Mucosa of stomach (tissue), 1 donor: ENCODE data around the gene PPP4R1.

Experiments used
- H3K27me3 ChIP-seq: one replicate; pipeline ENCODE4 v1.7.0; 2013; ENCODE audit warnings: mild to moderate bottlenecking, low read length; ENCODE audit not compliant: control insufficient read depth, insufficient read depth
- H3K36me3 ChIP-seq: one replicate; pipeline ENCODE4 v1.7.0; 2013; ENCODE audit warnings: low read length; ENCODE audit not compliant: control insufficient read depth, insufficient read depth
- H3K4me1 ChIP-seq: one replicate; pipeline ENCODE4 v1.7.0; 2013; ENCODE audit warnings: mild to moderate bottlenecking, low read length; ENCODE audit not compliant: control insufficient read depth, insufficient read depth
- H3K4me3 ChIP-seq: one replicate; pipeline ENCODE4 v1.7.0; 2013; ENCODE audit warnings: low read length
- H3K9ac ChIP-seq: one replicate; pipeline ENCODE4 v1.7.0; 2013; ENCODE audit warnings: mild to moderate bottlenecking, low read length, moderate library complexity
- H3K9me3 ChIP-seq: one replicate; pipeline ENCODE4 v1.7.0; 2013; ENCODE audit warnings: mild to moderate bottlenecking, low read length, moderate library complexity; ENCODE audit not compliant: control insufficient read depth
- donor health status: Pancreatic carcinoma.

The PPP4R1 gene

GRCh38 chr18:9552616-9553015 is 61.7 kb downstream of the PPP4R1 start:
- H3K9me3 ChIP-seq, result no peaks in the 10 kb centered on the region
- no peak overlapping the region for H3K4me3 ChIP-seq
- H3K4me1 ChIP-seq, result peaks cover 3% of the 10 kb centered on the region
- peaks cover 14% of the 10 kb centered on the region for H3K36me3 ChIP-seq
- no peak overlapping the region for H3K9ac ChIP-seq
- no peaks in the 10 kb centered on the region for H3K27me3 ChIP-seq

DNA sequence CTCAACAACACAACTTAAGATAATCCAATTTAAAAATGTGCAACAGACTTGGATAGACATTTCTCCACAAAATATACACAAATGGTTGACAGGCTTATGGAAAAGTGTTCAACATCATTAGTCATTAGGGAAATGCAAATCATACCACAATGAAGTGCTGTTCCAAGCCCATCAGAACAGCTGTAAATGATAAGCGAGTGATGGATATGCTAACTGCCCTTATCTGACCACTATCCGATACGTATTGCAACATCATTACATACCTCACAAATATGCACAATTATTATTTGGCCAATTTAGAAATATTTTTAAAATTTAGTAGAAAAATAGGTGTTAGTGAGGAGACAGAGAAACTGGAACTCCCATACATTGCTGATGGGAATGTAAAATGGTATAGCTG is 62.2 kb downstream of the PPP4R1 start:
- Histone ChIP-seq H3K9ac (no peak overlapping the region), H3K27me3 (no peaks in the 10 kb centered on the region), H3K9me3 (no peaks in the 10 kb centered on the region), H3K4me1 (peaks cover 7% of the 10 kb centered on the region), H3K36me3 (peaks cover 18% of the 10 kb centered on the region), H3K4me3 (no peak overlapping the region)

GRCh38 chr18:9550429-9550828 is 63.9 kb downstream of the PPP4R1 start:
- peaks cover 18% of the 10 kb centered on the region for H3K36me3 ChIP-seq

DNA sequence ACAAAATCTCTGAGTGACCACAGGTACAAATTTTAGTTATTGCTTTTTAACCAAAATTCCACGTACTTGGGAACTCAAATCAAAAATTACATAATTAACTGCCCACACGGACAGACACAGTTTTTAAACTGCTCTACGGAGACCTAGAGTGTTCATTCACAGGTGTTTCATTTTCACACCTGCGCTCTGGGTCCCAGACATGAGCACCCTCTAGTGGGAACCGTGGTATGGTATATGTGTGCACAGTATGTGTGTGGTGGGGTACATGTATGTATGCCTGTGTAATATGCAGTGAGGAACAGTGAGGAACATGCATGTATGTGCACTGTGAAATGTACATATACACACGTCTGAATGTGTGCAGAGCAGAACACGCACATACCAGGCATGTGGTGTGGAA is 65.0 kb downstream of the PPP4R1 start:
- no peaks in the 10 kb centered on the region for H3K27me3 ChIP-seq
- H3K9me3 ChIP-seq, result no peaks in the 10 kb centered on the region
- no peak overlapping the region for H3K4me3 ChIP-seq
- H3K36me3 ChIP-seq, result peaks cover 18% of the 10 kb centered on the region
- H3K9ac ChIP-seq, result no peak overlapping the region
- peaks cover 10% of the 10 kb centered on the region for H3K4me1 ChIP-seq

More at GRCh38 chr18:9550429-9550828, 63.9 kb downstream of the PPP4R1 start:
- no peak overlapping the region for H3K9ac ChIP-seq
- H3K4me1 ChIP-seq, result peaks cover 10% of the 10 kb centered on the region
- H3K27me3 ChIP-seq, result no peaks in the 10 kb centered on the region
- H3K4me3 ChIP-seq, result no peak overlapping the region
- no peaks in the 10 kb centered on the region for H3K9me3 ChIP-seq

DNA sequence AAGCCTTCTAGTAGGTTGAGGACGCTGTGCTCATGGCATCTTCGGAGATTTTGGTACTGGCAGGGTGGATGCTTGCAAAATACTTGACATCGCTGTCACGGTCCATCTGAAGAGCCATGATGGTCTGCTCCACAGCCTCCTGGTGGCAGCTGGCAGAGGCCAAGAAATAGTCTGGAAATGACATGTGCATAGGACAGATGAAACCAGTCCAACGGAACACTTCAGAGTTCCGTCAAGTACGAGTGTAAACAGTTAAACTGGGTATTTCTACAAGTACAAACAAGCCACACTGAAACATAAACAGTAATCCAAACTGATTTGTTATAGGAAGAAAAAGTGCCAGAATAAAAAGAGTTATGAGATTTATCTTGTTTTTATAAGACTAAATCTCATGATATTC is 66.6 kb downstream of the PPP4R1 start:
- H3K9me3 ChIP-seq, result no peaks in the 10 kb centered on the region
- H3K9ac ChIP-seq, result no peak overlapping the region
- H3K4me1 ChIP-seq, result peaks cover 10% of the 10 kb centered on the region
- peaks cover 18% of the 10 kb centered on the region for H3K36me3 ChIP-seq
- H3K4me3 ChIP-seq, result no peak overlapping the region
- H3K27me3 ChIP-seq, result no peaks in the 10 kb centered on the region

DNA sequence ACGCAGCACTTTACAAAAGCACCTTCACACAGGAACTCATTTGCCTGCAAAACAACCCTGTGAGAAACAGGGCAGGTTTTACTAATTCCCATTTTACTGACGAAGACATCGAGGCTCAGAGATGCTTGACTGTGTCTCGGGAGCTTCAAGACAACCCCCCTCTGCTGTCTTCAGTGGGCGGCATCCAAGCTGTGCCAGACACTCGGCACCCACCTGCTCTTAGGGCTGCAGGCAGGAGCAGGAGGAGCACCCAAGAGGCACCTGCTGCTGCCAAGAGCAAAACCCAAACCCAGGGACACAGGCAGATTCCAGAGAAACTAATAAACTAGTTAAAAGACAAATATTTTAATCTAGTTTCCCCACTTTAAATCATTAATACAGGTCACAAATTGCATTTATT is 67.9 kb downstream of the PPP4R1 start:
- peaks cover 18% of the 10 kb centered on the region for H3K36me3 ChIP-seq
- H3K9me3 ChIP-seq, result no peaks in the 10 kb centered on the region
- H3K4me1 ChIP-seq, result peaks cover 10% of the 10 kb centered on the region
- H3K4me3 ChIP-seq, result no peak overlapping the region
- no peaks in the 10 kb centered on the region for H3K27me3 ChIP-seq
- H3K9ac ChIP-seq, result no peak overlapping the region

- Histone ChIP-seq H3K4me3 (no peak overlapping the region), H3K36me3 (peaks cover 17% of the 10 kb centered on the region), H3K27me3 (no peaks in the 10 kb centered on the region), H3K4me1 (peaks cover 10% of the 10 kb centered on the region), H3K9ac (no peak overlapping the region), H3K9me3 (no peaks in the 10 kb centered on the region)
Observed at GRCh38 chr18:9545029-9545428, 69.3 kb downstream of the PPP4R1 start.

- H3K4me3 ChIP-seq, result no peak overlapping the region
- no peaks in the 10 kb centered on the region for H3K27me3 ChIP-seq
- H3K9ac ChIP-seq, result no peak overlapping the region
- peaks cover 9% of the 10 kb centered on the region for H3K36me3 ChIP-seq
- H3K4me1 ChIP-seq, result peaks cover 10% of the 10 kb centered on the region
- H3K9me3 ChIP-seq, result no peaks in the 10 kb centered on the region
Observed at GRCh38 chr18:9542924-9543323, 71.4 kb downstream of the PPP4R1 start.

GRCh38 chr18:9539938-9540337 is 74.4 kb downstream of the PPP4R1 start:
- no peaks in the 10 kb centered on the region for H3K9me3 ChIP-seq
- no peaks in the 10 kb centered on the region for H3K27me3 ChIP-seq
- H3K9ac ChIP-seq, result no peak overlapping the region
- H3K4me3 ChIP-seq, result no peak overlapping the region
- no peaks in the 10 kb centered on the region for H3K36me3 ChIP-seq
- H3K4me1 ChIP-seq, result no peaks in the 10 kb centered on the region

DNA sequence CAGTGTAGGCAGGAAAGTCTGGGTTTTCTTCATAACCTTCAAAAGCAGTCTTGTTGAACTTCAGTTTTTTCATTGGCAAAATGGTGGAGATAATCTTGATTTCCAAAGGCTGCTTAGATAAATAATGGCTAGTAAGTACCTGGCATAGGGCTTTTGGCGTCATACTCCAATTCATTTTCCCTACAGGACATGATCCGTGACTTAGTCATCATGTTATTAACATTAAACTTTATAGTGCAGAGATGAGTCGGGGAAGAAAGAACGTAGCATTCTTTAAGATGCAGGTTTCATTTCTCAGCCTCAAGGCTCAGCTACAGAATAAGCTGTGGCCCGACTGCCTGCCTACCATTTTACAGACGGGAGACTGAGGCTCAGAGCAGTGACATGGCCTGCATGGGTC is 75.1 kb downstream of the PPP4R1 start:
- no peaks in the 10 kb centered on the region for H3K36me3 ChIP-seq

GRCh38 chr18:9537677-9538076 is 76.7 kb downstream of the PPP4R1 start:
- H3K9me3 ChIP-seq, result no peaks in the 10 kb centered on the region
- H3K4me3 ChIP-seq, result no peak overlapping the region
- no peak overlapping the region for H3K9ac ChIP-seq
- H3K36me3 ChIP-seq, result no peaks in the 10 kb centered on the region
- H3K4me1 ChIP-seq, result no peaks in the 10 kb centered on the region
- no peaks in the 10 kb centered on the region for H3K27me3 ChIP-seq

More for the DNA sequence above, 75.1 kb downstream of the PPP4R1 start:
- H3K27me3 ChIP-seq, result no peaks in the 10 kb centered on the region
- H3K4me1 ChIP-seq, result no peaks in the 10 kb centered on the region
- H3K4me3 ChIP-seq, result no peak overlapping the region
- H3K9me3 ChIP-seq, result no peaks in the 10 kb centered on the region
- H3K9ac ChIP-seq, result no peak overlapping the region

- Histone ChIP-seq H3K9me3 (no peaks in the 10 kb centered on the region), H3K27me3 (no peaks in the 10 kb centered on the region), H3K9ac (no peak overlapping the region), H3K4me1 (no peaks in the 10 kb centered on the region), H3K4me3 (no peak overlapping the region), H3K36me3 (no peaks in the 10 kb centered on the region)
Observed at GRCh38 chr18:9536354-9537152, 77.8 kb downstream of the PPP4R1 start.
